Myocyte (in vitro differentiated cells): Measurements from ENCODE around the gene S100A4. TPM values are rescaled to one million over a fixed set of nuclear protein-coding genes. Genes with fewer than 3 reads are reported as not detected.

Experiments used
- DNase-seq: peaks from one replicate; pipeline ENCODE4 v3.0.0-alpha.2; 2012; ENCODE audit warnings: low read depth
- total RNA-seq: library from RNA; depleted of rRNA; stranded (reverse); fragments of >200 nt; gene quantifications from 2 replicates; pipeline ENCODE4 v1.2.3, GENCODE V29; 2014

The S100A4 gene
- total RNA-seq, 1 donor from 2014 or later: 757 TPM

GRCh38 chr1:153548722-153549688 lies 3.4 kb upstream of the S100A4 start, which contains the start of gene S100A3:
Gene S100A3, minus strand, starts transcription at chr1:153549258. Its CDS starts 773 bp downstream, at chr1:153548485.
- DNase-seq: peak; percentile 94

- no peak for DNase-seq
Measured at GRCh38 chr1:153547560-153548551, 2.2 kb upstream of the S100A4 start.

GRCh38 chr1:153546796-153547559 lies 1.4 kb upstream of the S100A4 start:
- DNase-seq: no peak

- DNase-seq: no peak
Measured at GRCh38 chr1:153546371-153546770, 765 bp upstream of the S100A4 start.

GRCh38 chr1:153544453-153545066 lies 1.0 kb downstream of the S100A4 start:
- no peak for DNase-seq

- no peak for DNase-seq
Measured at GRCh38 chr1:153543736-153544135, 1.9 kb downstream of the S100A4 start.

- DNase-seq: peak; percentile 58
Measured at GRCh38 chr1:153542956-153543711, 2.5 kb downstream of the S100A4 start.

GRCh38 chr1:153541641-153542590 lies 3.7 kb downstream of the S100A4 start:
- no peak for DNase-seq

- peak; percentile 85 for DNase-seq
Measured at GRCh38 chr1:153540394-153541361, 4.9 kb downstream of the S100A4 start, which contains the start of gene S100A5. Gene S100A5, minus strand, starts transcription at chr1:153540934. Its CDS starts 743 bp downstream, at chr1:153540191.

- no peak for DNase-seq
Measured at GRCh38 chr1:153539395-153540093, 6.1 kb downstream of the S100A4 start.

- DNase-seq: no peak
Measured at GRCh38 chr1:153538315-153538821, 7.2 kb downstream of the S100A4 start.

- DNase-seq: no peak
Measured at GRCh38 chr1:153537376-153537730, 8.3 kb downstream of the S100A4 start.

GRCh38 chr1:153536671-153537375 lies 8.8 kb downstream of the S100A4 start:
- no peak for DNase-seq

GRCh38 chr1:153536012-153536670 lies 9.5 kb downstream of the S100A4 start:
- DNase-seq: peak; percentile 96
